HL-60 (cell line): Measurements from ENCODE around the gene OR6P1.

Experiments used
- DNase-seq, 2 experiments: peaks; one replicate each; pipeline ENCODE4 v3.0.0-alpha.2; 2010 to 2020; ENCODE audit warnings: low read depth in 1 of 2, low spot score in 1 of 2
- H3K27ac ChIP-seq: fragments of 250-450 bp; sonication (Bioruptor Pico); replicated peaks from 2 replicates; pipeline ENCODE4 v1.5.1; 2020; ENCODE audit warnings: mild to moderate bottlenecking, moderate library complexity
- H3K27me3 ChIP-seq: fragments of 250-450 bp; sonication (Bioruptor Pico); 2 replicates; pipeline ENCODE4 v1.5.1; 2021; ENCODE audit warnings: mild to moderate bottlenecking, moderate library complexity; ENCODE audit not compliant: insufficient read depth, poor library complexity, severe bottlenecking
- H3K4me3 ChIP-seq: replicated peaks from 2 replicates; pipeline ENCODE4 v1.5.1; 2011; ENCODE audit warnings: mild to moderate bottlenecking, control low read depth, low read length; ENCODE audit not compliant: insufficient read depth
- GABPA ChIP-seq: IDR thresholded peaks from 2 replicates; pipeline ENCODE4 v1.6.1; 2012; ENCODE audit warnings: low read depth
- POLR2AphosphoS5 ChIP-seq: IDR thresholded peaks from 2 replicates; pipeline ENCODE4 v1.6.1; 2012; ENCODE audit warnings: low read depth
- REST ChIP-seq: IDR thresholded peaks from 2 replicates; pipeline ENCODE4 v1.6.1; 2012; ENCODE audit warnings: low read depth; ENCODE audit not compliant: insufficient replicate concordance
- SPI1 ChIP-seq: IDR thresholded peaks from 2 replicates; pipeline ENCODE4 v1.6.1; 2012; ENCODE audit warnings: low read depth, mild to moderate bottlenecking, borderline replicate concordance
- TF ChIP-seq, protein P1 (sequence below): IDR thresholded peaks from one replicate; pipeline ENCODE4 v1.5.1; 2011; ENCODE audit warnings: low read length, control low read depth, inconsistent platforms; ENCODE audit not compliant: insufficient read depth

OR6P1 gene

DNA sequence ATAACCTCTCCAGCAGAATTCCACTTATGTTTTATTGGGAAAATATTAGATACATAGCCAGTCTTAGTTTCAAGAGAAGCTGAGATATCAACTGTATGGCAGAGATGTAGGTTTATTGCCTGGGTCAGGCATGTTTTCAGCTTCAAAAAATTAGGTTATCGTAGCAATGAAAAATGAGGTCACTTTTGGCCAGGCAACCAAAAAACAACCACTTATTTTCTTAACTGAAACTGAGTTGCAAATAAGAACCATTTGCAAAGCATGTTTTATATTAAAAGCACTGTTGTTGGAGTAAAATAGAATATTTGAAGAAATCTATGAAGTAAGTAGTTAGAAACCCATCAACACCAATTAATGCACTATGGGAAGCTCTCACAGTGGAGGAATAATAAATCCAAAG is 10.7 kb downstream of the OR6P1 start:
- no peak for DNase-seq
- no peak overlapping the region for H3K4me3 ChIP-seq
- TF ChIP-seq SPI1 = no peak
- no peak for TF ChIP-seq POLR2AphosphoS5
- TF ChIP-seq, protein P1, sequence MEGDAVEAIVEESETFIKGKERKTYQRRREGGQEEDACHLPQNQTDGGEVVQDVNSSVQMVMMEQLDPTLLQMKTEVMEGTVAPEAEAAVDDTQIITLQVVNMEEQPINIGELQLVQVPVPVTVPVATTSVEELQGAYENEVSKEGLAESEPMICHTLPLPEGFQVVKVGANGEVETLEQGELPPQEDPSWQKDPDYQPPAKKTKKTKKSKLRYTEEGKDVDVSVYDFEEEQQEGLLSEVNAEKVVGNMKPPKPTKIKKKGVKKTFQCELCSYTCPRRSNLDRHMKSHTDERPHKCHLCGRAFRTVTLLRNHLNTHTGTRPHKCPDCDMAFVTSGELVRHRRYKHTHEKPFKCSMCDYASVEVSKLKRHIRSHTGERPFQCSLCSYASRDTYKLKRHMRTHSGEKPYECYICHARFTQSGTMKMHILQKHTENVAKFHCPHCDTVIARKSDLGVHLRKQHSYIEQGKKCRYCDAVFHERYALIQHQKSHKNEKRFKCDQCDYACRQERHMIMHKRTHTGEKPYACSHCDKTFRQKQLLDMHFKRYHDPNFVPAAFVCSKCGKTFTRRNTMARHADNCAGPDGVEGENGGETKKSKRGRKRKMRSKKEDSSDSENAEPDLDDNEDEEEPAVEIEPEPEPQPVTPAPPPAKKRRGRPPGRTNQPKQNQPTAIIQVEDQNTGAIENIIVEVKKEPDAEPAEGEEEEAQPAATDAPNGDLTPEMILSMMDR = no peak
- no peak for TF ChIP-seq GABPA
- TF ChIP-seq REST = no peak
- no peak overlapping the region for H3K27ac ChIP-seq
- H3K27me3 ChIP-seq = no peaks in the 10 kb centered on the region

GRCh38 chr1:158554352-158554751 is 16.0 kb downstream of the OR6P1 start, which contains the start of gene OR6Y1:
TSS of gene OR6Y1 (minus strand) at chr1:158554405. CDS start at chr1:158548105, 6,300 bp downstream.
- Histone ChIP-seq H3K27me3 (no peaks in the 10 kb centered on the region), H3K27ac (no peak within 1 kb of the TSS), H3K4me3 (no peak within 1 kb of the TSS)
- TF ChIP-seq REST (no peak), SPI1 (no peak), GABPA (no peak), POLR2AphosphoS5 (no peak)
- TF ChIP-seq, protein P1 = no peak
- DNase-seq = no peak

- Histone ChIP-seq H3K27me3 (no peaks in the 10 kb centered on the region), H3K4me3 (no peak overlapping the region), H3K27ac (no peak overlapping the region)
- no peak for DNase-seq
- TF ChIP-seq SPI1 (no peak), POLR2AphosphoS5 (no peak), GABPA (no peak), REST (no peak)
- TF ChIP-seq, protein P1 = no peak
These were observed 18.1 kb downstream of the OR6P1 start for GRCh38 chr1:158552296-158552695.
